CD4-positive, alpha-beta T cell (primary cell): Measurements from ENCODE around the gene MAU2. TPM values are rescaled to one million over a fixed set of nuclear protein-coding genes. Genes with fewer than 3 reads are reported as not detected.

Experiments
- ATAC-seq: fragments of 200-7000 bp; cut with Tn5 transposase; one replicate; pipeline ENCODE4 v1.10.0; 2022; ENCODE audit warnings: mild to moderate bottlenecking; ENCODE audit not compliant: poor library complexity
- CTCF ChIA-PET: fragments of 350-600 bp; sonication (Branson Sonifier 250); formaldehyde crosslinking; loops from one replicate; lab custom pipeline; 2021; ENCODE audit warnings: antibody characterized with exemption, inconsistent platforms; lab: Charles Lee
- POLR2A ChIA-PET: fragments of 350-600 bp; sonication (Branson Sonifier 250); formaldehyde crosslinking; loops from one replicate; lab custom pipeline; 2021; ENCODE audit warnings: antibody characterized with exemption, inconsistent platforms; lab: Charles Lee
- DNase-seq, 14 experiments: peaks; one replicate each; pipeline ENCODE4 v3.0.0-alpha.2; 2013 to 2020; ENCODE audit warnings: mixed read lengths in 2 of 14
- H3K27ac ChIP-seq, 2 donors: one replicate each; pipeline versions ENCODE4 v1.5.1 to v1.7.0; 2013; ENCODE audit warnings: low read length in 2 of 2, low read depth in 1 of 2, mild to moderate bottlenecking in 1 of 2
- H3K27me3 ChIP-seq, 2 experiments: 1 replicate in 1 of 2; 2 replicates in 1 of 2; pipeline versions ENCODE4 v1.6.1 to v1.7.0; 2013; ENCODE audit warnings: low read length in 2 of 2, control low read depth in 1 of 2, mild to moderate bottlenecking in 1 of 2, moderate library complexity in 1 of 2; ENCODE audit not compliant: insufficient read depth in 2 of 2, control insufficient read depth in 1 of 2
- H3K36me3 ChIP-seq: one replicate; pipeline ENCODE4 v1.6.1; 2013; ENCODE audit warnings: low read length, control low read depth; ENCODE audit not compliant: insufficient read depth
- H3K4me1 ChIP-seq: one replicate; pipeline ENCODE4 v1.6.1; 2013; ENCODE audit warnings: low read length, control low read depth; ENCODE audit not compliant: insufficient read depth
- H3K4me3 ChIP-seq: one replicate; pipeline ENCODE4 v1.5.1; 2013; ENCODE audit warnings: mild to moderate bottlenecking, low read length, moderate library complexity
- H3K9me3 ChIP-seq, 2 experiments: 1 replicate in 1 of 2; 2 replicates in 1 of 2; pipeline versions ENCODE4 v1.6.1 to v1.7.0; 2013; ENCODE audit warnings: low read length in 2 of 2, mild to moderate bottlenecking in 2 of 2, control low read depth in 1 of 2, moderate library complexity in 1 of 2; ENCODE audit not compliant: control insufficient read depth in 1 of 2, insufficient read depth in 1 of 2
- H3K27ac Mint-ChIP-seq: one replicate; pipeline ENCODE4 v1.8.0; 2020; ENCODE audit warnings: mixed read lengths
- H3K27me3 Mint-ChIP-seq: one replicate; pipeline ENCODE4 v1.8.0; 2021; ENCODE audit warnings: mixed read lengths
- H3K36me3 Mint-ChIP-seq: one replicate; pipeline ENCODE4 v1.8.0; 2021; ENCODE audit warnings: low read depth, mixed read lengths
- H3K4me1 Mint-ChIP-seq: one replicate; pipeline ENCODE4 v1.8.0; 2021; ENCODE audit warnings: low read depth, mixed read lengths
- H3K4me3 Mint-ChIP-seq: one replicate; pipeline ENCODE4 v1.8.0; 2020; ENCODE audit warnings: mild to moderate bottlenecking, mixed read lengths
- H3K9me3 Mint-ChIP-seq: one replicate; pipeline ENCODE4 v1.8.0; 2020; ENCODE audit warnings: mixed read lengths
- CTCF ChIP-seq: fragments of 200-600 bp; IDR thresholded peaks from one replicate; pipeline ENCODE4 v1.8.0; 2022; ENCODE audit warnings: antibody characterized with exemption, mild to moderate bottlenecking
- intact Hi-C, 2 experiments: fragments of 100-400 bp; cut with DNase I in 1 of 2; cut with micrococcal nuclease in 1 of 2; formaldehyde crosslinking; loops; one replicate each; pipeline versions ENCODE4 v1.15.1 to v1.9.0; 2023 to 2025; cut with DNase I, micrococcal nuclease
- total RNA-seq, 174 experiments: library from RNA in 2 of 174; stranded (reverse) in 2 of 174; gene quantifications; one replicate each; pipeline ENCODE4 v1.2.3 and lab custom pipeline; 2021 to 2026

Gene MAU2
- total RNA-seq, 2 experiments from 2014 or later: 132 to 133 TPM

GRCh38 chr19:19306191-19306590 is 14.4 kb upstream of the MAU2 start:
- no peak for ATAC-seq
- no peak for TF ChIP-seq CTCF
- Histone ChIP-seq H3K36me3 (peaks cover 91% of the 10 kb centered on the region), H3K27ac (no peak overlapping the region), H3K4me1 (no peaks in the 10 kb centered on the region), H3K27me3 (no peaks in the 10 kb centered on the region), H3K9me3 (no peaks in the 10 kb centered on the region), H3K4me3 (no peak overlapping the region)
- intact Hi-C loops: no loop called here
- ChIA-PET CTCF (no interaction called here), POLR2A (interaction anchor here (0.6 to 1.0 kb wide), 2 partner anchors 20 to 598 kb away, joined by 3 read pairs; no protein-coding TSS in a partner anchor)
- H3K9me3 Mint-ChIP-seq: no peaks in the 10 kb centered on the region
- H3K27me3 Mint-ChIP-seq: no peaks in the 10 kb centered on the region
- H3K27ac Mint-ChIP-seq: no peak overlapping the region
- H3K36me3 Mint-ChIP-seq: peaks cover 72% of the 10 kb centered on the region
- no peak overlapping the region for H3K4me3 Mint-ChIP-seq
- DNase-seq: no peak
- H3K4me1 Mint-ChIP-seq: no peaks in the 10 kb centered on the region

GRCh38 chr19:19308373-19308772 is 12.3 kb upstream of the MAU2 start:
- H3K36me3 Mint-ChIP-seq: peaks cover 67% of the 10 kb centered on the region
- POLR2A ChIA-PET: no interaction called here
- H3K27ac Mint-ChIP-seq: no peak overlapping the region

GRCh38 chr19:19315444-19315843 is 5.2 kb upstream of the MAU2 start:
- no peak overlapping the region for H3K27ac Mint-ChIP-seq
- H3K27ac ChIP-seq: no peak overlapping the region
- ChIA-PET CTCF (interaction anchor here (0.6 kb wide), 1 partner anchor 116 kb away, joined by 3 read pairs; no protein-coding TSS in a partner anchor), POLR2A (interaction anchor here (1.4 kb wide), 1 partner anchor 124 kb away, joined by 5 read pairs; the partner anchor contains the start of gene BORCS8)
- no peaks in the 10 kb centered on the region for H3K9me3 Mint-ChIP-seq
- DNase-seq (no peak), ATAC-seq (no peak)
- peak overlapping the region; percentile 11 for H3K4me3 Mint-ChIP-seq
- no peaks in the 10 kb centered on the region for H3K9me3 ChIP-seq
- intact Hi-C loops: loop anchor here in 1 of 2 experiments (5.0 kb wide), 1 partner anchor 173 kb away; no protein-coding TSS in a partner anchor
- no peaks in the 10 kb centered on the region for H3K27me3 Mint-ChIP-seq
- no peak overlapping the region for H3K4me3 ChIP-seq
- peaks cover 51% of the 10 kb centered on the region for H3K36me3 Mint-ChIP-seq
- peaks cover 21% of the 10 kb centered on the region for H3K4me1 ChIP-seq
- peaks cover 42% of the 10 kb centered on the region for H3K36me3 ChIP-seq
- peaks cover 23% of the 10 kb centered on the region for H3K4me1 Mint-ChIP-seq
- H3K27me3 ChIP-seq: no peaks in the 10 kb centered on the region
- TF ChIP-seq CTCF: no peak

More at GRCh38 chr19:19308373-19308772, 12.3 kb upstream of the MAU2 start:
- Mint-ChIP-seq H3K9me3 (no peaks in the 10 kb centered on the region), H3K4me1 (no peaks in the 10 kb centered on the region), H3K4me3 (no peak overlapping the region), H3K27me3 (no peaks in the 10 kb centered on the region)
- Histone ChIP-seq H3K27me3 (no peaks in the 10 kb centered on the region), H3K36me3 (peaks cover 84% of the 10 kb centered on the region), H3K27ac (no peak overlapping the region), H3K4me3 (no peak overlapping the region), H3K9me3 (no peaks in the 10 kb centered on the region), H3K4me1 (no peaks in the 10 kb centered on the region)
- no peak for TF ChIP-seq CTCF
- DNase-seq (no peak), ATAC-seq (no peak)
- CTCF ChIA-PET: no interaction called here
- intact Hi-C loops: no loop called here
